NB4 (cell line): ENCODE data around the gene ANO7.

Experiments used
- DNase-seq: peaks from one replicate; pipeline ENCODE4 v3.0.0; 2010; ENCODE audit warnings: low read depth
- H3K4me3 ChIP-seq: one replicate; pipeline ENCODE4 v1.5.1; 2011; ENCODE audit warnings: mild to moderate bottlenecking, low read depth, low read length, moderate library complexity
- CTCF ChIP-seq: IDR thresholded peaks from one replicate; pipeline ENCODE4 v1.5.1; 2012; ENCODE audit warnings: low read depth, low read length
- MAX ChIP-seq: IDR thresholded peaks from 2 replicates; pipeline ENCODE4 v1.6.1; 2011; ENCODE audit warnings: low read depth, low read length
- MYC ChIP-seq: IDR thresholded peaks from 2 replicates; pipeline ENCODE4 v1.6.1; 2011; ENCODE audit warnings: low read depth, low read length
- POLR2A ChIP-seq: IDR thresholded peaks from 2 replicates; pipeline ENCODE4 v1.6.1; 2011; ENCODE audit warnings: mild to moderate bottlenecking; ENCODE audit not compliant: insufficient read length; ENCODE audit errors: extremely low read depth

Gene ANO7

GRCh38 chr2:241252778-241253475 lies 64.5 kb downstream of the ANO7 start:
- no peak for TF ChIP-seq CTCF
- no peak for TF ChIP-seq MYC
- TF ChIP-seq POLR2A, result no peak
- TF ChIP-seq MAX, result no peak
- DNase-seq, result no peak
- H3K4me3 ChIP-seq, result no peak overlapping the region

- TF ChIP-seq CTCF, result no peak
- TF ChIP-seq POLR2A, result no peak
- TF ChIP-seq MAX, result no peak
- no peak for TF ChIP-seq MYC
Observed at GRCh38 chr2:241254904-241255351, 66.5 kb downstream of the ANO7 start.

GRCh38 chr2:241255542-241256167 lies 67.2 kb downstream of the ANO7 start:
- no peak for TF ChIP-seq MYC
- no peak for TF ChIP-seq MAX
- TF ChIP-seq CTCF, result no peak
- no peak for TF ChIP-seq POLR2A
- DNase-seq, result no peak
- no peak overlapping the region for H3K4me3 ChIP-seq

More at GRCh38 chr2:241254904-241255351, 66.5 kb downstream of the ANO7 start:
- DNase-seq, result no peak
- no peak overlapping the region for H3K4me3 ChIP-seq

GRCh38 chr2:241256168-241256545 lies 67.7 kb downstream of the ANO7 start:
- TF ChIP-seq MYC, result no peak
- no peak for TF ChIP-seq CTCF
- no peak for TF ChIP-seq MAX
- no peak for TF ChIP-seq POLR2A
- H3K4me3 ChIP-seq, result no peak overlapping the region

GRCh38 chr2:241257419-241258032 lies 69.0 kb downstream of the ANO7 start:
- no peak overlapping the region for H3K4me3 ChIP-seq
- TF ChIP-seq MAX (no peak), POLR2A (no peak), MYC (no peak), CTCF (no peak)
- no peak for DNase-seq

More at GRCh38 chr2:241256168-241256545, 67.7 kb downstream of the ANO7 start:
- DNase-seq, result no peak
